ES-I3 (cell line): ENCODE measurements around the gene SGTA.
"Not testable (repeated sequence)": the region's sequence is repeated elsewhere in the genome, so short reads cannot be mapped to it uniquely, and the experiment has no call there.

Experiments used
- H3K36me3 ChIP-seq: 2 replicates; pipeline ENCODE4 v1.6.1; 2013; ENCODE audit warnings: mild to moderate bottlenecking, low read length, control low read depth, moderate library complexity; ENCODE audit not compliant: insufficient read depth
- H3K4me1 ChIP-seq: 2 replicates; pipeline ENCODE4 v1.6.1; 2013; ENCODE audit warnings: mild to moderate bottlenecking, control low read depth, low read length; ENCODE audit not compliant: insufficient read depth
- H3K9ac ChIP-seq: 2 replicates; pipeline ENCODE4 v1.6.1; 2013; ENCODE audit warnings: low read depth, mild to moderate bottlenecking, low read length, moderate library complexity
- H3K9me3 ChIP-seq: 2 replicates; pipeline ENCODE4 v1.6.1; 2013; ENCODE audit warnings: mild to moderate bottlenecking, low read length, moderate library complexity; ENCODE audit not compliant: control insufficient read depth, insufficient read depth

Gene SGTA

DNA sequence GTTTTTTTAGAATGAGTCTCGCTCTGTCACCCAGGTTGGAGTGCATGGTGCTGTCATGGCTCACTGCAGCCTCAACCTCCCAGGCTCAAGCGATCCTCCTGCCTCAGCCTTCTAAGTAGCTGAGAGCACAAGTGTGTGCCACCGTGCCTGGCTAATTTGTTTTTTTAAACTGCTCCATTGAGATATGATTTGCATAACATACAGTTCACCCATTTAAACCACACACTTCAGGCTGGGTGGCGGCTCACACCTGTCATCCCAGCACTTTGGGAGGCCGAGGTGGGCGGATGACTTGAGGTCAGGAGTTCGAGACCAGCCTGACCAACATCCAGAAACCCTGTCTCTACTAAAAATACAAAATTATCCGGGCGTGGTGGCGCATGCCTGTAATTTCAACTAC lies 9.6 kb upstream of the SGTA start:
- not testable (repeated sequence) for H3K9ac ChIP-seq, H3K9me3 ChIP-seq, H3K4me1 ChIP-seq
- H3K36me3 ChIP-seq: peaks cover 15% of the 10 kb centered on the region

DNA sequence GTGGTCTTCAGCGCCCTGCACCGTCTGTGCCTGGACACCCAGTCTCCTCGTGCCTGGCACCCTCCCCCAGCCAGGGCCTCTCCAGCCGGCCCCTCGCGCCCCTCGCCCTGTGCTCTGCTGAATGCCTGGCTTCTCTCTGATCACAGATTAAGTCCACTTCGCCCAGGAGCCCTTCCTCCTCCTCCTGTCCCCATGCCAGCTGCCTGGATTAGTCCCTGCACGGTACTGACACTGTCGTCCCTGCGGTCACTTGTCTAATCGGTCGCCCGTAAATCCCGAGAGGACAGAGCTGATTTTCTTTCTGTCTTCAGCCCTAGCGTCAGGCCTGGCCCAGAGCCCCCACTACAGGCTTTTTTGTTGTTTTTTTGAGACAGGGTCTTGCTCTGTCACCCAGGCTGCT lies 8.8 kb upstream of the SGTA start:
- H3K4me1 ChIP-seq: no peaks in the 10 kb centered on the region
- H3K9ac ChIP-seq: no peak overlapping the region
- H3K9me3 ChIP-seq: no peaks in the 10 kb centered on the region
- peaks cover 8% of the 10 kb centered on the region for H3K36me3 ChIP-seq

DNA sequence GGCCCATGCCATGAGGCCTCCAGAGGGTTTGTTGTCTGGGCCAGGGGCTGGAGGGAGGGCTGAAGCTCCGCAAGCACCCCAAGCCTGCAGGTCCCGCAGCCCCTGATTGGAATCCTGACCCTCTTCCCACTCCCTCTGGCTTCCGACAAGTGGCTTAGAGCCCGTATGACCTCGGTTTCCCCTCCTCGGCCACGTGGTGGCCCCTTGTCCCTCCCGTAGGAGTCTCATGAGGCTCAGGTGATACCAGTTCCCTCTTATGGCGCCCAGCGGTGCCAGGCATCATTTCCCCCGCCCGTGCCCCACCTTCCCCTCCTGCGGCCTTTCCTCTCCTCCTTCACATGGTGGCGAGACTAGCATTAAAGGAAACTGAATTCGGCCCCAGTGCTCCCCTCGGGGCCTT lies 8.4 kb upstream of the SGTA start:
- no peaks in the 10 kb centered on the region for H3K4me1 ChIP-seq
- H3K9ac ChIP-seq: no peak overlapping the region
- no peaks in the 10 kb centered on the region for H3K9me3 ChIP-seq
- peaks cover 8% of the 10 kb centered on the region for H3K36me3 ChIP-seq

DNA sequence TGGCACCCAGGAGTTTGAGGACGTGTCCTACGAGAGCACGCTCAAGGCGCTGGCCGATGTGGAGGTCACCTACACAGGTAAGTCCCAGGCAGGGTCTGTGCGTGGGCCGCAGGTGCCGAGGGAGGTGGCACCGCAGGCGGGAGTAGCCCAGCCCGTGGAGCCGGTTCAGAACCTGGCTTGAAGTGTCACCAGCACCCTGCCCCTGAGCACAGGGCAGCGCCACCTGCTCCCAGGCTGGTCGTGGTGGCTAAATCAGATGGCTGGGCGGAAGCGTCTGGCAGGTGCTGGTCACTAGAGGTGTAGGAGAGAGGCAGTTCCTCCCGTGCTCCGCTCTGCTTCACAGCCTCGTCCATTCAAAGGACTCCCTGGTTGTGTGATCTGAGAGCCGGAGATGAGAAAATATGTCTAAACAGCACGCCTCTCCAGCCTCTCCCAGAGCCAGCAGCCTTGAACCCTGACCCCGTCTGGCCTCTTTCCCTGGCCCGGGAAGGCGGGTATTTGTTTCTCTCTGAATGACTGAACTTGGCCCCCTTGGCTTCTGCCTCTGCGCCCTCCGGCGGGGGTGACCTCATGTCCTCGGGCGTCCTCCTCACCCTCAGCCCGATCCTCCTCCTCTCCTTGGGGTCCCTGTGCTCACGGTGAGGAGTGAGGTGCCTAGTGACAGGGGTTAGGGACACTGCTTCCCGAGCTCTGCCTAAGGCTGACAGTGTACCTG lies 7.6 kb upstream of the SGTA start:
- Histone ChIP-seq H3K9me3 (no peaks in the 10 kb centered on the region), H3K36me3 (peaks cover 8% of the 10 kb centered on the region), H3K4me1 (no peaks in the 10 kb centered on the region), H3K9ac (no peak overlapping the region)

DNA sequence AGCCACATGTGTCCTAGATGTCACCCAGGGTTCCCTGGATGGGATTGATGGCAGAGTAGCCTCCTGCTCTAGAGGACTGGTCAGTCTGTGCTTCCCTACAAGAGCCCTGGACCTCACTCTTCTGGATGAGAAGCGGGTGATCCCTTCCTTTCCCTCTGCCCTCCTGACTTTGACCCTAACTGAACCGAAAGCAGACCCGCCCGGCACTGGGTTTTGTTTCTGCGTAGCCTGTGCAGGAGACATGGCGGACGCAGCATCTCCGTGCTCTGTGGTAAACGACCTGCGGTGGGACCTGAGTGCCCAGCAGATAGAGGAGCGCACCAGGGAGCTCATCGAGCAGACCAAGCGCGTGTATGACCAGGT lies 7.1 kb upstream of the SGTA start:
- Histone ChIP-seq H3K4me1 (no peaks in the 10 kb centered on the region), H3K9me3 (no peaks in the 10 kb centered on the region), H3K36me3 (peaks cover 4% of the 10 kb centered on the region; the same call in 1 of the 2 replicates), H3K9ac (no peak overlapping the region)

DNA sequence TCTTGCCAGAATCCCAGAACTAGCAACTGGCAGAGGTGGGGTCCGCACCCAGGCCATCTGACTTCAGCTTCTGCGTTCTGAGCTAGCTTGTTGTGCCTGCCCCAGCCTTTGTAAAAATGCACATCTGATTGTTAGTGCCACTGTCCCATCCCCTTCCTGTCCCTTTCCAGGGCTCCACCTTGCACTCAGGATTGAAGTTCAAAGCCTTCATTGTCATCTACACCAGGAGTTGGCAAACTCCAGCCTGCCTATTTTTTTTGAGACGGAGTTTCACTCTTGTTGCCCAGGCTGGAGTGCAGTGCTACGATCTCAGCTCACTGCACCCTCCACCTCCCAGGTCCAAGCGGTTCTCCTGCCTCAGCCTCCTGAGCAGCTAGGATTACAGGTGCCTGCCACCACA lies 5.2 kb upstream of the SGTA start:
- no peaks in the 10 kb centered on the region for H3K9me3 ChIP-seq
- H3K36me3 ChIP-seq: peaks cover 3% of the 10 kb centered on the region; the same call in 1 of the 2 replicates
- H3K4me1 ChIP-seq: no peaks in the 10 kb centered on the region
- no peak overlapping the region for H3K9ac ChIP-seq

DNA sequence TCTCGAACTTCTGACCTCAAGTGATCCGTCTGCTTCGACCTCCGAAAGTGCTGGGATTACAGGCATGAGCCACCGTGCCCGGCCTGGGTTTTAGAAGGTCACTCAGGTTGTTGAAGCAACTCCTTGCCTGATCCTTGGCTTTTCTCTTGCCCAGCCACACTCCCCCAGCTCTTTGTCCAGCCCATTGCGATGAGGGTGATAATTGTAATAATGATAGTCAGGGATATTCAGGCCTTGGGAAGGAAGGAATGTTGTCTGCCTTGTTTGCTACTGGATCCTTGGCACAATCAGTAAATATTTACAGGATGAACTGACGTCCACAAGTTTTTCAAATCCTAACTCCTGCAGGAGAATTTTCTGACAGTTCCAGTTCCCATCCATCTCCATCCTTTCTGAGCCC lies 4.0 kb upstream of the SGTA start:
- Histone ChIP-seq H3K4me1 (no peaks in the 10 kb centered on the region; the same call in 1 of the 2 replicates), H3K9me3 (no peaks in the 10 kb centered on the region), H3K9ac (no peak overlapping the region), H3K36me3 (peaks cover 3% of the 10 kb centered on the region; the same call in 1 of the 2 replicates)

DNA sequence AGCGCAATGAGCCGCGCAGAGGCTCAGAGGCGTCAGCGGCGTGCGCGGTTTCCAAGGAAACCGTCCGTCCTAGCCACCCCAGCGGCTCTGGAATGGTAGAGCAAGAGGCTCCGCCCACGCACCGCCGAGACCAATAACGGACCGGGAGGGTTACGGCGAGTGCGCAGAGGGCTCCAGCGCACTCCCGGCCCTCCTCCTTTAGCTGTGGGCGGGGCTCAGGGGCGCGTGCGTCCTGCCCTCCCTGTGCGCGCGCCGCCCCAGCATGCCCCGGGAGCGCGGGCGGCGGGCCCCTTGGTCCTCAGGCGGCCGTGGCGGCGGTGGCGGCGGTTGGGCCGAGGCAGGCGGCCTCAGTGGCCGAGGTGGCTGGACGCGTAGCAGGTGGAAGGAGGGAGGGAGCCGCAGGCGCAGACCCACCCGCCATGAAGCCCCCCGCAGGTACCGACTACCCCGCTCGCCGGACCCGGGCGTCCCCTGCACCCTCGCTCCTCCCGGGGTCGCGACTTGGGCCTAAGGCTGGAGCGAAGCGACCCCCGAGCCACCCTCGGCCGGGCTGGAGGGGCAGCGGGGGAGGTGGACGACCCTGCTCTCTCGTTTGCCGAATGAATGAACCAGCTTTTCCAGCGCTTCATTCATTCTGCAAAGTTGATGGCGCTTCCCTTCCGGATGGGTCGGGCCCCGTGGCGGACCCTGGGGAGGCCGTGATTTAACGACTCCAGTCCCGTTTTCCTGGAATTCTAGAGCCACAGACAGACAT lies 2.3 kb upstream of the SGTA start, which contains the start of gene THOP1:
TSS of gene THOP1 (plus strand) at position 260 of the 754 bp plus-strand sequence. CDS start at position 420, 160 bp downstream.
- Histone ChIP-seq H3K36me3 (peaks cover 3% of the 10 kb centered on the region; the same call in 1 of the 2 replicates), H3K9me3 (no peaks in the 10 kb centered on the region), H3K9ac (peak within 1 kb of the TSS; percentile 87), H3K4me1 (no peaks in the 10 kb centered on the region; the same call in 1 of the 2 replicates)

DNA sequence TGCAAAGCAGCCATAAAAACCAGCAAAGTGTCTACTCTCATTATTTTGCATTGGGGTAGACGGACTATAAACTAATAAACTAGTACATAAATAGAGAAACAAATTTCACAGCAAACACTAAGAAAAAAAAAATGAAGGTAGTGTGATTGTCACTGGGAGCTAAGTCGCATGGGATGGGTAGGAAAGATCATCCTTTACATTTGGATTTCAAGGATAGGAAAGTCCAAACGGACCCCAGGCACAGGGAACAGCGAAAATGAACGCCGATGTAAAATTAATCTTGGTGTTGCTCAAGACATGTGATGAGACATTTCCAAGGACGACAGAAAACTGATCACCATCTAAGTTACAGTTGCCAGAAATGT lies 690 bp upstream of the SGTA start:
- Histone ChIP-seq H3K4me1 (no peaks in the 10 kb centered on the region; the same call in 1 of the 2 replicates), H3K9me3 (no peaks in the 10 kb centered on the region), H3K36me3 (peaks cover 3% of the 10 kb centered on the region; the same call in 1 of the 2 replicates), H3K9ac (peak overlapping the region; percentile 1; the same call in 1 of the 2 replicates)

DNA sequence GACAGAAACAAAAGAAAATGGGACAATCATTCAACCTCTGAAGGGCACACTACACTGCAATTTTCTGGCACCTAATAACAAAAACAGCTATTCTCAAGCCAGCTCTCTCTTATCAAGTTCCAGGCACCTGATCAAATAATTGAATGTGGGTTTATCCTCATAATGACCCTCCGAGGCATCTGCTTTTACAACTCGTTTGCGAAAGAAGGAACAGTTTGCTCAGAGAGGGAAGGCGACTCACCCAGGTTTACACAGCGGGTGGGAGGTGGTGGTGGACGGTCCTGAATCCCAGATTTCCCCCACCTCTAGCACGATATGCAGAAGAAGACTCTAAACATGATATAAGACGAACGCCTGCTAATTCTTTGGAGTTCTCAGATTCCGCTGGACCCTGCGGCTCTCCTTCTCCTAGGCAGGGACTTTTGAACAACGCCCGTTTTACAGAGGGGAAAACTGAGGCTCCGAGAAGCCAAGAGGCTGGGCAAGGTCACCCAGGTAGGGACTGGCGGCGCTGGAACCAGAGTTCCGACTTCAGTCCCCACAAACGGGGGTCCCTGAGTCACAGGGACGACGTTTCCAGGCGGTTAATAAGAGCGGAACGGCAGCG lies 641 bp downstream of the SGTA start:
- Histone ChIP-seq H3K36me3 (no peaks in the 10 kb centered on the region; the same call in 1 of the 2 replicates), H3K4me1 (no peaks in the 10 kb centered on the region; the same call in 1 of the 2 replicates), H3K9ac (peak overlapping the region; percentile 100), H3K9me3 (no peaks in the 10 kb centered on the region)

DNA sequence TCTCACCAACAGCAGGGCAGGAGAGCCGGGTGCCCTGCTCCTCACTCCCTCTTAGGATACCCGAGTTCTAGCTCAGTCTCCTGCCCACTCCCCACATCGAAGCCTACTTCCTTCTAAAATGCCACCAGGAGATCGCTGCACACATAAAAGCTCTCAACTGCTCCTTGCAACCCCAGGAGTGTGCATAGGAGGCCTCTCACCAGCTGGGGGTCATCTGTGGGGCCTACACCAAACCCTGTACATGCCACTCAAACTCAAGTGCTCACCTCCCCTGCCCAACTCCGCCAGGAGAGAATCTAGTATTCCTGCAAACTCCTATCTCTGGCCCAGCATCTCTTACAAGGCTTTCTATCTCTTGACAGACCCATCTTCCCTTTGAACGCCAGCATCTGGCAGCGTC lies 2.8 kb downstream of the SGTA start:
- H3K4me1 ChIP-seq: no peaks in the 10 kb centered on the region; the same call in 1 of the 2 replicates
- H3K9ac ChIP-seq: no peak overlapping the region
- H3K9me3 ChIP-seq: no peaks in the 10 kb centered on the region
- H3K36me3 ChIP-seq: no peaks in the 10 kb centered on the region; the same call in 1 of the 2 replicates

DNA sequence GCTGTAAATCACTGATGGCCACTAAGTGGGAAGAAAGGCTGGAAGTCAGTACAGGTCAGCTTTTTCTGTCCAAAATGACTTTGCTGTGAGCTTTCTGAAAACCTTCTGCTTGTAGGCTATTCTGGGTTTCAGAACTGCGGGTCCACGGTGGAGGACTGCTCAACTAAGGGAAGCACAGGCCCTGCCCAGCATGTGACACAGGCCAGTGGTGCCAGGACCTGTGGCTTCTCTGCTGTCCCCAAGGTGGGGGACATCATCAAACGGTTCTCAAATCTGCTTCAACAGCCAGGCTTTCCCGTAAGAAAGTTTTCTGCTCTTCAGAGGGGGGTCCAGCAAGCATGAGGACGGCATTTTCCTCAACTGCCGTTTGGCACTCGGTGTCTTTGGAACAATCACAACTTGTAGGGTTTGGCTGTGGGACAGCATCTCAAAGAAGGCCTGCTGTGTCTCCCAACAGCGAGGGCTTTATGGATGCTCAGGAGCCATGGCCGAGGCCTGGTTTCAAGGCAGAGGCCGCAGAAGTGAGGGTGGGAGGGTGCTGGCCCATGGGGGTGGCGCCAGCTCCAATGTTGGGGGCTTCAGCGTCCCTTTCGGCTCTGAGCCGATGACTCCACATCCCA lies 3.8 kb downstream of the SGTA start:
- no peaks in the 10 kb centered on the region for H3K9me3 ChIP-seq
- H3K36me3 ChIP-seq: no peaks in the 10 kb centered on the region; the same call in 1 of the 2 replicates
- no peak overlapping the region for H3K9ac ChIP-seq
- no peaks in the 10 kb centered on the region; the same call in 1 of the 2 replicates for H3K4me1 ChIP-seq

DNA sequence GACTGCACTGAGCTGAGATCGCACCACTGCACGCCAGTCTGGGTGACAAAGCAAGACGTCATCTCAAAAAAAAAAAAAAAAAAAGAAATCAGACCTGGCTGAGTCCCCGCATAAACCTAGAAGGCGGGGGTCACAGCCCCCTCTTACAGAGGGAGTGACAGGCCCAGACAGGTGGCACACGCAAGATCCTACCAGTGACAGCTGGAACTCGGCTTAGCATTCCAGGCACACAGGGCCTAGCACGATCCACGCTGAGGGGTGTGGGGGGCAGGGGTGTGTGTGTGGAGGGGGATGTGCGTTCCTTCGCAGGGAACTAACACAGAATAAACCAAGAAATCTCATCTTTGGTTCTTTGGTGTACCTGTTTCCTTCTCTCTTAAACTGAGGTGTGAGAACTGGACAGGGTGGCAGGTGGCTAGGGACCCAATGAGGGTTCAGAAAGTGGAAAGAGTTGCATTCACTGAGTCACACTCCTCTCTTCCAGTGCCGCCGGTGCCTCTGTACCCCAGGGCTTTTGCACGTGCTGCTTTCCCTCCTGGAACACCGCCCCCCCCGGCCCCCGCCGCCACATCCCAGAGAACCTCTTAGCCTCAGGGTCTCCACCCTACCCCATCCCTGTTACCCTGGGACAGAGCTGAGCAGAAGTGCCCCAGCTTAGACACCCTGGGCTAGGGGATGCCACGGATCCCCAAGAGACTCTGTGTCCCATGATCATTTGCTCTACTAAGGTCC lies 5.0 kb downstream of the SGTA start:
- no peaks in the 10 kb centered on the region for H3K9me3 ChIP-seq
- H3K9ac ChIP-seq: no peak overlapping the region
- no peaks in the 10 kb centered on the region; the same call in 1 of the 2 replicates for H3K36me3 ChIP-seq
- H3K4me1 ChIP-seq: no peaks in the 10 kb centered on the region; the same call in 1 of the 2 replicates
